Activated effector memory CD4-positive, alpha-beta T cell treated with anti-CD3 and anti-CD28 coated beads, Interleukin-2, amount 50 U/mL, for 16 hours (primary cell): ENCODE results near the gene EPO.
"Not testable (repeated sequence)": the region's sequence is repeated elsewhere in the genome, so short reads cannot be mapped to it uniquely, and the experiment has no call there.

ENCODE experiments used
- DNase-seq: peaks from one replicate; pipeline ENCODE4 v3.0.0-alpha.2; 2020

EPO gene

DNA sequence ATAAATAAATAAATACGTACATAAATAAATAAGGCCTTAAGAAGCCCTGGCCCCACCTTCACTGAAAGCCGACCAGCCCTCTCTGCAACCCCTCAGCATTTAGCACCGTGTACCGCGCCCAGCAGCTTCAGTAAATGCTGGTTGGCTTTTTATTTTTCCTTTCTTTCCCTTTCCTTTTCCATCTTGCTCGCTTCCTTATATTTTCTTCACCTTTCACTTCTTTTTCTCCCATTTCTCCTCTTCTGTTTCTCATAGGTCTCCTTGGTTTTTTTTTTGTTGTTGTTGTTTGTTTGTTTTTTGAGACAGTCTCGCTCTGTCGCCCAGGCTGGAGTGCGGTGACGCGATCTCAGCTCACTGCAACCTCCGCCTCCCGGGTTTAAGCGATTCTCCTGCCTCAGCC, 24.3 kb downstream of the EPO start:
- DNase-seq, result no peak

DNA sequence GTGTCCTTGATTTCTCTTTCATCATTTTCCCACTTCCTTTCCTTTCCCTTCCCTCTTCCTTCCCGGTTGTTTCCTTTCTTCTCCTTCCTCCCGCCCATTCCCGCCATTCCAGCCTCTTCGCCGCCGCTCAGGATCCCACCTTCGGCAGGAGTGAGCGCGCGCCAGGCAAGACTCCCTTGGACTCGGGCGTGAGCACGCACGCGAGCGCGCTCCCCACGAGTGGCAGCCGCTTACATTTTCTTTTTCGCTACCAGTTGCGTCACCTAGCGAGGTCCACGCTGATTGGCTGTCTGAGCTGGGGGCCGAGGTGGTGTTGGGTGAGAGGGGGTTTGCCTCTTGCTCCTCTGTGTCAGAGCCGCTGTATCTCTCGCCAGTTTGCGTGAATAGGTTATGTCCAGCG, 24.9 kb downstream of the EPO start:
- no peak for DNase-seq

- DNase-seq, result no peak
Observed at GRCh38 chr7:100752994-100753393, 32.7 kb downstream of the EPO start.

GRCh38 chr7:100753750-100754149, 33.5 kb downstream of the EPO start:
- no peak for DNase-seq

DNA sequence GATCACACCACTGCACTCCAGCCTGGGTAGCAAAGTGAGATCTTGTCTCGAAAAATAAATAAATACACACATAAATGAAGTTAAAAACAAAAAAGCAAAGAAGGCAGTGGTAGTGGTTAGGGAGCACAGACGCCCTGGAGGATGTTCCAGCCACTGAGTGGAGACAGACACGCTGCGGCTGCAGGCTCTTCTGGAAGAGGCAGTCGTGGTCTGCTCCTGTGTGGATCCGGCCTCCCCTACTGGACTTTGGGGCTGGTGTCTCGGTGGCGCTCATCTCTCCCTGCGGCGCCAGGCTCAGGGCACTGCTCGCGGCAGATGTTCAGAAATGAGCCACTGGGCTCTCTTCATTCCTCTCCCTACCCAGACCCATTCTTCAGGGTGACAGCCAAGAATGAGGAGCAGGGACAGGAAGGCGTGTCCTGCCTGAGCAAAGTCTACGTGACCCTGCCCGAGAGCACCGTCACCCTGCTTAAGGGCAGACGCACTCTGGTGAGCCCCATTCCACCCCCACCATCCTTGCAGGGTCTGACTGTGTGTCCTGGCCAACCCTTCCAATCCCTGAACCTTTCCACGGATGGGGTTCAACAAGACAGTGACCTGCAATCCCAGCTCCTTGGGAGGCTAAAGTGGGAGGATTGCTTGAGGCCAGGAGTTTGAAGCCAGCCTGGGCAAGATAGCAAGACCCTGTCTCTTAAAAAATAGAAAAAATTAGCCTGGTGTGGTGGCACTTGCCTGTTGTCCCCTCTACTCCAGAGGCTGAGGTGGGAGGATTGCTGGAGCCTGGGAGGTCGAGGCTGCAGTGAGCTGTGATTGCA, 39.3 kb downstream of the EPO start:
- DNase-seq, result no peak

- DNase-seq, result not testable (repeated sequence)
Observed at GRCh38 chr7:100762841-100763240, 42.6 kb downstream of the EPO start.

GRCh38 chr7:100763556-100764140, 43.4 kb downstream of the EPO start:
- DNase-seq, result no peak

DNA sequence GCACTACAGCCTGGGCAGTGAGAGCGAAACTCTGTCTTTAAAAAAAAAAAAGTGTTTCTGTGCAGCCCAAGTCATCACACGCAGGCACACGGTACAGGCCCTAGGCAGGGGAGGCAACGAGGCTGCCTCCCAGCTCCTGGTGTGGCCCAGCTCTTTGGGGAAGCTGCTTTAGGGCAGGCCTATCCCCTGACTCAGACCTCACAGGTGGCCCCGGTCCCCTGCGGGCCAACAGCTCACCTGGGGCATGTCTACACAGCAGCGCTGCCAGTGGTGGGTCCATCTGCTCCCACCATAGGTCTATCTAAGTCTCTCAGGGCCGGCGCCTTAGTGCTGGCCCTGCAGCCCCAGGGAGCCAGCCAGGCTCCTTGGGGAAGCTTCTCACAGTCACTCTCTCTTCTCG, 44.6 kb downstream of the EPO start:
- DNase-seq, result no peak

GRCh38 chr7:100765250-100765649, 45.0 kb downstream of the EPO start:
- no peak for DNase-seq

- no peak for DNase-seq
Observed at GRCh38 chr7:100768784-100769183, 48.5 kb downstream of the EPO start.
